Activated T-helper 9 cell treated with anti-CD3 and anti-CD28 coated beads, Interleukin-2, amount 50 U/mL, for 16 hours (primary cell): Measurements from ENCODE around the gene GTF3C5.
"Not testable (repeated sequence)": the region's sequence is repeated elsewhere in the genome, so short reads cannot be mapped to it uniquely, and the experiment has no call there.

Experiments
- DNase-seq: peaks from one replicate; pipeline ENCODE4 v3.0.0-alpha.2; 2020; ENCODE audit warnings: low read depth

GTF3C5 gene

GRCh38 chr9:133090752-133091385 is 60.1 kb downstream of the GTF3C5 start:
- no peak for DNase-seq

- DNase-seq = not testable (repeated sequence)
Measured at GRCh38 chr9:133094351-133094750, 63.6 kb downstream of the GTF3C5 start.

DNA sequence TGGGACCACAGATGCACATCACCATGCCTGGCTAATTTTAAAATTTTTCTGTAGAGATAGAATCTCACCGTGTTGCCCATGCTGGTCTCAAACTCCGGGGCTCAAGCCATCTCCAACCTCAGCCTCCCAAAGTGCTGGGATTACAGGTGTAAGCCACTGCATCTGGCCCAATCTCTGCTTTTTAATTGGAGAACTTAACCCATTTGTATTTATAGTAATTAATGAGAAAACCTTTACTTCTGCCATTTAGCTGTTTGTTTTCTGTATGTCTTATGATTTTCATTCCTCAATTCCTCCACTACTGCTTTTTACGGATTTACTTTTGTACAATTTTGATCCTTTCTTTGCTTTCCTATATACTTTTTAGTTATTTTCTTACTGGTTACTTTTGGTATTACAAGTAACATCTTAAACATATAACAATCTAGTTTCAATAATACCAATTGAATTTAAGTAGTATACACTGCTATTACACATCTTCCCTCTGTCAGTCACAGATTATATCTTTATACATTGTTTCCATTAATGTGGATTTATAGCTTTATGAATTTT is 64.1 kb downstream of the GTF3C5 start:
- no peak for DNase-seq

- DNase-seq = no peak
Measured at GRCh38 chr9:133098104-133098754, 67.4 kb downstream of the GTF3C5 start.

DNA sequence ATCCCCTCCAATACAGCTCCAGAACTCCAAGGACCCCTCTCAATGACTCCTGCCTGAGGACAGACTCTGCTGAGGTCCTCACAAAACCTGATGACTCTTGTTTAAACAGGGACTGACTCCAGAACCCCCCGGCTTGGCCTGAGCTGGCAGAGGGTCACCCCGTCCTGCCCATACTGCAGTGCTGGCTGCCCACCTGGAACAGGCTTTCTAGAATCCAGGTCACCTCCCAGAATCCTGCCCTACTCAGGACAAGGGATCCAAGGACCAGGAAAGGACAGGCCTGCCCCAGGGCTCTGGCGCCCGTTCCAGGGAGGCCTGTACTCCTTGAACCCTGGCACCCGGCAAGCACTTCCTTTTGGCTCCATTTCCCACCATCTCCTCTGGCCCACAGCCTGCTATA is 68.1 kb downstream of the GTF3C5 start:
- no peak for DNase-seq

- no peak for DNase-seq
Measured at GRCh38 chr9:133099726-133100505, 69.1 kb downstream of the GTF3C5 start.

DNA sequence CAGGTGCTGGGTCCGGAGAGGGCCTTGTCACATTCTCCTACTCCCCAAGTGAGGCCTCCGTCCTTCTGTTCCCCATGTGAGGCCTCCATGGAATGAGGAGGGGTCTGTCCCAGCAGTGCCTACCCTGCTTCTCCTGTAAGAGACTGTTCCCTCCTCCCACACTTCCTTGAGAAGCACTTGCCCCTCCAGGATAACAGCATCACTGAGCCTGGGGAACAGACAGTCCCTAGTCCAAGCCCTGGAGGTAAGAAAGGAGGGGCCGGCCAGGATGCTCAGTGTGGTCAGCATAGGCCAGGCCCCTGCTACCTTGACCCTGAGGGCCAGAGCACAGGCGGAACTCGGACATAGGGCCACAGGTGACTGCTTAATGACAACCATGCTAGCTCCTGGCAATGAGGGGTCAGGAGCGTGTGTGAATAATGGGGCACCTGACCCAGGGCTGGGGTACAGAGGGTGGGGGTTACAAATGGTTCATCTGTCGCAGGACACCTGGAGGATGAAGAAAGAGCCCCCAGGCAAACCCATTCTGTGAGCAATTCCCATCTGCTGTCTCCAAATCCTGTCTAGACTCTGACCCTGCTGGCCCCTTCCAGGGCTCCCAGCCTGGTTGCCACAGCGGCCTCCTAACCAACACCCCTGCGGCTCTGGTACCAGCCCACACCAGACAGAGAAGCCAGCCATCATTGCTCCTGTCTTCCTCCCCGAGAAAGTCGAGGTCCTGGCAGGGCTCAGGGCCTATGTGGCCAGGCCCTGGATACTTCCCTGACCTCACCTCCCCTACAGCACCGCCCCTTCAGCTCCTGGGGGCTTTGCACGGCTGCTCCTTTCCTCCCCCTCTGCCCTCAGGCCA is 69.9 kb downstream of the GTF3C5 start:
- DNase-seq = no peak

- DNase-seq = no peak
Measured at GRCh38 chr9:133101356-133102189, 70.8 kb downstream of the GTF3C5 start.

DNA sequence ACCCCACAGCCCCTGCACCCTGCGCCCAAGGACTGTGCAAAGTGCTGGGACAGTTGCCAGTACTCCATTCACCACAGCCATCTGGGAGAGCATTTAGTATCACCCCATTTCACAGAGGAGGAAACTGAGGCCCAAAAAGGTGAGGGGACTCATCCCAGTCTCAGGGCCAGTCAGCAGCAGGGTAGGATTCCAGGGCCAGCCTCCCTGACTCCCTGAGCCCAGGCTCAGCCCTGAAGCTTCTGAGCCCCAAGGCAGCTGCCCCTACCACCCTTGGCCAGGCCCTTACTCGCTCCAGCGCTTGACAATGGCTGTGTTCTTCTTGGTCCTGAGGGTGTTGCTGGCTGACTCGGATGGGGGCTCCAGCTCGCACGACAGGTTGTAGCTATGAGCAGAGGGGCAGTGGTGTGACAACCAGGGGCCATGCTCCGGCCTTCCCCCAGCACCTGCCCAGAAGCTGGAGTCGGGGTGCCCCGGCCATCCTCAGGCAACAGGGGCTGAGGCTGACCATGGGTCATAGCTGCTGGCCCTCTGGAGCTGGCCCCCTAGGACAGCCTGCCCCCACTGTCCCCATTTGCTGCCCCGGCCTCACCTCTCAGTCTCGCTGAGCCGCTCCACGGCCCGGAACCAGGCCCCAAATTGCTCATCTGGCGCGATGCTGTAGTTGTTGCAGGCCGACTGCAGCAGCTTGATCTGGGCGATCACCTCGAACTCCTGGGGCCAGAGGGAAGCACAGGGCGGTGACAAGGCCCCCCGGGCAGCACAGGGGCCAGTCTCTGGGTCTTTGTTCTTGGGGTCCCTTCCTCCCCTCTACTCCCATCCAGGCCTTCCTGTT is 71.6 kb downstream of the GTF3C5 start:
- DNase-seq = no peak

DNA sequence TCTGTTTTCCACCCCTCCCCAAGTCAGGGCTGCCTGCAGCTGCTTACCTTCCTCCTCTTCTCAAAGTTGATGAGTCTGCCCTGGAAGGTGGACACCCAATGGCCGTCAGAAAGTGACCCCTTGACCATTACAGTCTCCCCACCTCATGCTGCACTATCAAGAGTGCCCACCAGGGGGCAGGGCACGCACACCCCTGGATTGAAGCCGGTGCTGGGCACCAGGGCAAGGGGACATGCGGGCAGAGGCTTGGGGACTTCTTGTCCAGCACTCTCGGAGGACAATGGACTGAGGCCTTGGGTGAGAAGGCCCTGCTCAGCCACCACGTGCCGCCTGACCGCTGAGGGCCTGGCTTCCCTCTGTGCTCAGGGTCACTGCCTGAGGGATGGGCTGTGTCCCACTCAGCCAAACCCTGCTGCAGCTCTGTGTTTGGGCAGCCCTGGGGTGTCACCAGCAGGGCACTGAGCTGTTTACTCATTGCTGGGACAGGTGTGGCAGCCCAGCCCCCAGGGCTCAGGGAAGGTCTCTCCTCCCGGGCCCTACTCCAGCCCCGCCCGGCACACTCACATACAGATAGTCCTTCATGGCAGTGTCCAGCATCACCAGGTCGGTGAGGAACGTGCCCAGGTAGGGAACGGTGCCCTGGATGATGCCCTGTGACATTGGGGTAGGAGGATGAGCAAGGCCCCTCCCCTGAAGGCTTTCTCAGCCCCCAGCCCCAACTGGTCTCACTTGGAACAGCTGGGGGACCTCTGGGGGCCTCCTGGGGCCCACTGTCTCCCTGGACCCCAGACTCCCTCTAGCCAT is 72.6 kb downstream of the GTF3C5 start:
- DNase-seq = peak; percentile 54

- DNase-seq = no peak
Measured at GRCh38 chr9:133103987-133104505, 73.2 kb downstream of the GTF3C5 start.

DNA sequence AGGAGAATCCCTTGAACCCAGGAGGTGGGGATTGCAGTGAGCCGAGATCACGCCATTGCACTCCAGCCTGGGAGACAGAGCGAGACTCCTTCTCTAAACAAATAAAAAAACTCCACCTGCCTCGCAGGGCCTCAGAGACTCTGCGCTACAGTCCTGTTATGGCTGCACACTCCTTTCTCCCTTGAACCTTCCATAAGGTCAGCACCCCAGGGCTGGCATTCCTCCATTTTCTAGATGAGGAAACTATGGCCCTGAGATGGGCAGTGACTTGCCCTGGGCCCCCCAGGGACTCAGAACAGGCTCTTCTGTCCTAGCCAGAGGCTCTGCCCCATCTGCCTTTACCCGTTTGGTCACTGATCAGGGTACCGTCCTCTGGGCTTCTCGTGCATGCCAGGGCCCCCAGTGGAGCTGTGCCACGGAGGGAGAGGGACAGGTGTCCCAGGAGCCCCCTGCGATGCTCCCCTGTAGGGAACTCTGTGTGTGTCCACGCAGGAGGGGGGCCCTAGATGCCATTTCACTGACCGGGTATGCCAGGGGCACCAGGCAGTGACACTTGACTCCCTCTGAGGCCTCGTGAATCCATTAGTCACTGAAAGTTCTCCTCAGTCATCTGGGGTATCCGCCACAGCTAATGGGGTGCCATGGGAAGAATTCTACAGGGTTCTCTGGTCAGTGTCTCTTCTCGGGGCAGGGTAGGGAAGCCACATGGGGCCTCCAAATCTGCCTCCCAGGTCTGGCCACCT is 74.1 kb downstream of the GTF3C5 start:
- no peak for DNase-seq

GRCh38 chr9:133105461-133105770 is 74.6 kb downstream of the GTF3C5 start:
- no peak for DNase-seq

GRCh38 chr9:133106511-133107244 is 75.9 kb downstream of the GTF3C5 start:
- DNase-seq = no peak

DNA sequence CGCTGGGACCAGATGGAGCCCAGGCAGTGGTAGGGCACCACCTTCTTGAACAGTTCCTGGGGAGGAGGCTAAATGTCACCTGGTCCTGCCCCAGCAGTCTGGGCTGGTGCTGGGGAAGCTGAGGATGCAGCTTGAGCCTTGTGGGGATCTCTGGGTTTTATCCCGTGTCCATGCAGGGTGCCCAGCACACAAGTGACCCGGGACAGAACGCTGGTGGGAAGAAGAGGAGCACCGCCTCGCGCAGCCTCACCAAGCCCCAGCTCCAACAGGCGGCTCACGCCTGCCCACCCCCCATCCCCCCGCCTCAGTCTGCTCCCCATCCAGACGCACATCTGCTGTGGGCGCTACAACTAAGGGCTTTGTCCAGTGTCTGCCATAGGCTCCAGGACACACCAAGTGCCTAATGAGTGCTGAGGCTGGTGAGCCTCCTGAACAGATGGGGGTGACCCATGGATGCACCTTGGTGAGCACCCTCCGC is 76.5 kb downstream of the GTF3C5 start:
- no peak for DNase-seq
